ENCODE results near the gene MED9.

Gene MED9

DNA sequence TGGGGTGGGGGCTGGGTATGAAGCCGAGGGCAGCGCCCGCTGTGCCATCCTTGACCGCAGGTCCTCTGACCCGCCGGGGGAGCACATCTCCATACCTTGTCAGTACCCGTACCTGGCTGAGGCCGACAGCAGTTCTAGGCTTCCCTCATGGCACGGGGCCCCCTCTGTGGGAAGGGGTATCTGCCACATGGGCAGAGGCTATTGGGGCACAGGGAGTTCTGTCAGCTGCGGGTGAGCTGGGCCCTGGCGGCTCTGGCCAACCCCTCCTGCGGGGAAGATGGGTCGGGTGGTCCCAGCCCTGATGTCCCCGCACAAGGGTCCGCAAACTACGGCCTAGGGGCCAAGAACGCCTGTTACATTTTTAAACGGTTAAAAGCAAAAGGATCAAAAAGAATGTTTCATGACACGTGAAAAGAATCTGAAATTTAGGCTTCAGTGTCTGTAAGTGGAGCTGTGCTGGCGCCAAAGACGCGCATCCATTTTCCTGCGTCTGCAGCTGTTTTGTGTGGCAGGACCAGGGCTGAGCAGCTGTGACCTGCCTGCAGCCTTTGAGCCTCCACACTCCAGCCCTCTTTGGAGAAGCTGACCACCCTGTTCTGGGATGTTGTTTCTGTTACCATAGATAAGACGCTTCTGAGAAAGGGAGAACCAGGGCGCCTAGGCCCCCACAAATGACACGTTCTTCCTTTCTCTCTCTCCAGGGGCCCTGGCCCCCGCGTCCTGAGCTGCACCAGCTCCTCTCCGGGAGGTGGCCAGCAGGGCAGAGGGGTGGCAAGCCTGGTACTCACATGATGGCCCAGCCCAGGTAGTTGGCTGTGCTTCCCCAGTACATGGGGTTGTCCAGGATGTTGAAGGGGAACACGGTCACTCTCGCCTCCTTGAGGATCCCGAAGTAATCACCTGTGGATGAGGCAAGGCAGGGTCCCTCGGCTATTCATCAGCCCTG lies 32.1 kb downstream of the MED9 start:
- H3K4me3 ChIP-seq (ENCODE audit: low read length): no peak overlapping the region
- no peak for DNase-seq (ENCODE audit: low read depth)
- TF ChIP-seq CTCF (IDR thresholded peaks at IDR 0.05; ENCODE audit: insufficient read depth, low read depth, low read length, missing control alignments): no peak

- DNase-seq (ENCODE audit: low read depth): no peak
- no peak for TF ChIP-seq CTCF (IDR thresholded peaks at IDR 0.05; ENCODE audit: insufficient read depth, low read depth, low read length, missing control alignments)
- no peak overlapping the region for H3K4me3 ChIP-seq (ENCODE audit: low read length)
Observed at GRCh38 chr17:17509601-17510425, 33.0 kb downstream of the MED9 start.

GRCh38 chr17:17510456-17511292 lies 33.9 kb downstream of the MED9 start:
- no peak for TF ChIP-seq CTCF (IDR thresholded peaks at IDR 0.05; ENCODE audit: insufficient read depth, low read depth, low read length, missing control alignments)
- peak; percentile 26 for DNase-seq (ENCODE audit: low read depth)
- no peak overlapping the region for H3K4me3 ChIP-seq (ENCODE audit: low read length)

DNA sequence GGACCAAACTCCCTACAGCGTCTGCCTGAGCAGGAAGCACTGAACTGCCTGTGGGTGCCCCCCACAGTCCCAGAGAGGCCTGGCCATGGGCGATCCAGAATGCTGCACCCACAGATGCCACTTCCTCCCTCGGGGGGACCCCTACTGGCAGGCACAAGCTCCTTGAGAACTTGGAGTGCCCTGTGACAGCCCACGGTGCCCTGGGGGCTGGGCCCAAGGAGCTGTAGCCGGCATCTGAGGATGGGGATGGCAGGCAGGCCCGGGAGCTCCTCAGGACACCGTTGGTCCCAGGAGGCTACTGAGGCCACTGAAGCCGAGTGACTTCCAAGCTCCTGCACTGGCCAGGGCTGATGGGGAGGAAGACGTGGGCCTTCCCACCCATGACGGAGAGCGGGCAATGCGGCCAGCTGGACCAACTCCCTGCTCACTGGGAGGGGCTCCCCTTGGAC lies 34.5 kb downstream of the MED9 start:
- no peak overlapping the region for H3K4me3 ChIP-seq (ENCODE audit: low read length)
- TF ChIP-seq CTCF (IDR thresholded peaks at IDR 0.05; ENCODE audit: insufficient read depth, low read depth, low read length, missing control alignments): no peak
- DNase-seq (ENCODE audit: low read depth): no peak

- no peak for TF ChIP-seq CTCF (IDR thresholded peaks at IDR 0.05; ENCODE audit: insufficient read depth, low read depth, low read length, missing control alignments)
- DNase-seq (ENCODE audit: low read depth): peak; percentile 90
- no peak overlapping the region for H3K4me3 ChIP-seq (ENCODE audit: low read length)
Observed at GRCh38 chr17:17511881-17512858, 35.4 kb downstream of the MED9 start.

All from epithelial cell of esophagus (primary cell).